HG03442 (cell line): ENCODE data around the gene HES2.
"Not testable (repeated sequence)": the region's sequence is repeated elsewhere in the genome, so short reads cannot be mapped to it uniquely, and the experiment has no call there.

ENCODE experiments used
- ATAC-seq: cut with Tn5 transposase; IDR thresholded peaks from one replicate; pipeline ENCODE4 v1.9.1; 2021; ENCODE audit warnings: mild to moderate bottlenecking, moderate library complexity; ENCODE audit not compliant: unreplicated experiment

HES2 gene

GRCh38 chr1:6419397-6419803 lies 319 bp downstream of the HES2 start:
- no peak for ATAC-seq

GRCh38 chr1:6418668-6419396 lies 887 bp downstream of the HES2 start:
- no peak for ATAC-seq

DNA sequence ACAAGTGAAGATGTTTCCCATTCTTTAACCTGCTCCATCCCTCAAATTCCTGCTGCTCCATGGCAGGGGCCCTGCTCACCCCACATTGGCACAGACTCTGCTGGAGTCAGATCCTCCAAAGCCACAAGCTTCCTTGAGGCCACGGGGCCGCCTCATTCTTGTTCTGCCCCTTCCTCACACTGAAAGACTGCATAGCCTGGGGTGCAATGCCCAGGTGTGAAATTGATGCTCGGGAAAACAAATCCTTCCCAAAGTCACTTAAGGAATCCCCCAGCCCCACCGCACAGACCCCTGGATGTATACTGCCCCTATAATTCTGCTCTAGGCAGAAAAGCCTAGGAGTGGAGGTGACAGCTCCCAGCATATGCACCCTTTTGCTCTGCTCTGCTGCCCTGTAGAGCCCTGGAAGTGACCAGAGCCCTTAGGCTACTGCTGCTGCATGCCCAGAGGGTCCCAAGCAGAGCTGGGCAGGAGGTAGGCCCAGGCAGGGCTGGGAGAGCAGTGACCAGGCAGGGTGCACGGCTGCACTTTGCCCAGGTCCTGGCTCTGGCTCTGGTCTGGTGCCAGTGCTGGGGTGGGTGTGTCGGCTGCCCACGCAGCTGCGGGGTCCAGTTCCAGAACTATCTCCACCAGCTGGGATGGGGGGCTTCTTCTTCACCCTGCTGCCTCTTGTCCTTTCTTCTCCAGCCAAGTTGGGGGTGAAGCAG lies 1.6 kb downstream of the HES2 start:
- no peak for ATAC-seq

DNA sequence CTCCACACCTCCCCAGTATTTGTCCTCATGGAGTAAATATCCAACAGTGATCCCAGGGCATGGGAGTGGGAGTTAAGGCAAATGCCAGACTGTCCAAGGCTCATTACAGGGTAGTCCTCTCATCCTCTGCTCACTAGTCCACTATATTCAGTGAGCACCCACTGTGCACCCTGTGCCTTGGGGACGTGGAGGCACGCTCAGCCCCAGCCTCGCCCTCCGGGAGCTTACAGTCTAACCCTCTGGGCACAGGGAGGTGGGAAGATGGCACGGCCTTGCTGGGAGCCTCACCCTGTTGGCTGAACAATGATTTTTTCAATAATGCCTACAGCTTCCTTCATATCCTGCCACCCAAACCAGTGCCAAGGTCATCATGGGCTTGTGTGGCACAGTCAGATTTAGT lies 2.8 kb downstream of the HES2 start:
- no peak for ATAC-seq

DNA sequence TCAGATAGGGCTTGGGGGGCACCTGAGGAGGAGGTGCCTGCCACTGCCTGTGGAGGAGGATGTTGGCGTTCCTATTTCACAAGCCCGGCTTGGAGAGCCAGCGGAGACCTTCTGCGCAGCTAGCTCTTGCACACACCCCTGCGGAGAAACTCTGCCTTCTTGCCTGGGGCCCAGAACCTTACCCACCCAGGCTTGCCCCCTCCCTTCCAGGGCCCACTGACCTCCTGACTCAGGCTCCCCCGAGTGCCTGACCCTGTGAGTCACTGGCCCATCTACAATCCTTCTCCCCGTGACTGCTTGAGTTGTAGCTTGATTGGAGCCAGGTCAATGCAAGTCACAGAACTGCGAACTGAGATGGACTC lies 3.4 kb downstream of the HES2 start:
- ATAC-seq = no peak

GRCh38 chr1:6414881-6415626 lies 4.7 kb downstream of the HES2 start:
- ATAC-seq = no peak

DNA sequence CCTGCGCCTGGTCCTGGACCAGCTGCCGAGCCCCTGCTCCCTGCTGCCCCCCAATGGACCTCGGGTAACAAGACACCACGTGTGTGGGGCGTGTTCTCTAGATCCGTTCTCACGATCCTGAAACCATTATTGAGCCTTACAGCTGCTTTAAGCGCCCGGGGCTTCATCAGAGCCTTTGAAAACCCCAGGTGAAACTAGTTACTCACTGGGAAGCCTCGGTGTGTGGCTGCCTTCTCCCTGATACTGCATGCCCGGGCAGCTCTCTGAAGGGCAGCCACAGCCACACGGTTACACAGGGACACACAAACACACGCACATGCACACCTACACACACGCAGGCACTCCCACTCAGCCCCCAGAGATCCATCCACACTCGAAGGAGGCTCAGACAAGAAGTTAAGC lies 5.3 kb downstream of the HES2 start:
- peak; percentile 72 for ATAC-seq

DNA sequence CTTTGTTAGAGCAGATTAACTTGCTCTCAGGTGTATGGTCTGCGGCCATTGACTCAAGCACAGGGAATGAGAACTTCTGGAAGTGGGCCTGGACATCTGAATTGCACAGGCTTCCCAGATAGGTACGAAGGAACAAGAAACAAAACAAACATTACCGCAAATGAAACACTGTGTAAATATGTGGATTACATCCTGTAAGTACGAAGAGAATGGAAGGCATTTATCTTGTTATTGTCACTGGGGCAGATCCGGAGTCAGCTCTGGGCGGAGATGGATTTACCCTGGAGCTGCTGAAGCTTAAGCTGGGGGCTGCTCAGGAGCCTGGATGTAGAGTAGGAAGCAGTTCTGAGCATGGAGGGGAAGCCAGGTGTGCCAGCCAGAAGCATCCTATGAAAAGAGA lies 6.8 kb downstream of the HES2 start:
- no peak for ATAC-seq

- no peak for ATAC-seq
These were observed 9.3 kb downstream of the HES2 start for GRCh38 chr1:6410248-6410893.

DNA sequence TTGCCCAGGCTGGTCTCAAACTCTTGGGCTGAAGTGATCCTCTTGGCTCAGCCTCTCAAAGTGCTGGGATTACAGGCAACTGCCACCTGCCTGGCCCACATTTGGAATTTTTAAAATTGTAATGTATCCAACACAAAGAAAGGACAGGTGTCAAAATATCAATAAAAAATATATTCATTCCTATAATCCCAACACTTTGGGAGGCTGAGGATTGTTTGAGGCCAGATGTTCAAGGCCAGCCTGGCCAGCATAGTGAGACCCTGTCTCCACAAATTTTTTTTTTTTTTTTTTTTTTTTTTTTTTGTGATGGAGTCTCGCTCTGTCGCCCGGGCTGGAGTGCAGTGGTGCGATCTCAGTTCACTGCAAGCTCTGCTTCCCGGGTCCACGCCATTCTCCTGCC lies 10.0 kb downstream of the HES2 start:
- ATAC-seq = no peak

GRCh38 chr1:6409053-6409452 lies 10.7 kb downstream of the HES2 start:
- no peak for ATAC-seq

- ATAC-seq = no peak
These were observed 11.7 kb downstream of the HES2 start for GRCh38 chr1:6408023-6408422.

GRCh38 chr1:6401673-6402072 lies 18.0 kb downstream of the HES2 start:
- no peak for ATAC-seq

DNA sequence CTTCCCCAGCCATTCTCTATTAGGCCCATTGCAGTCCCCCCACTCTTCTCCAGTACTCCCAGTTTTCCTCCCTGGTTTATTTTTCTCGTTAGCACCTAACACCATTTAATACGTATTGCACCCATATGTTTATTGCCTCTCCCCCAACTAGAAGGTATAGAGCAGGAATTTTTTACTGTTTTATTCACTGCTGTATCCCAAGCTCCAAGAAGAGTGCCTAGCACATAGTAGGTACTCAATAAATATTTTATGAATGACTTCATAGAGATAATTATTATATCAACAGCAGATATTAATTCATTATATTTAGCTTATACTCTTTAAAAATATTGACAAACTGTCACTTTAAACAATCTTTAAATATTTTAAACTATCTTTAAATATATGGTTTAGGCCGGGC lies 20.4 kb downstream of the HES2 start:
- ATAC-seq = no peak

DNA sequence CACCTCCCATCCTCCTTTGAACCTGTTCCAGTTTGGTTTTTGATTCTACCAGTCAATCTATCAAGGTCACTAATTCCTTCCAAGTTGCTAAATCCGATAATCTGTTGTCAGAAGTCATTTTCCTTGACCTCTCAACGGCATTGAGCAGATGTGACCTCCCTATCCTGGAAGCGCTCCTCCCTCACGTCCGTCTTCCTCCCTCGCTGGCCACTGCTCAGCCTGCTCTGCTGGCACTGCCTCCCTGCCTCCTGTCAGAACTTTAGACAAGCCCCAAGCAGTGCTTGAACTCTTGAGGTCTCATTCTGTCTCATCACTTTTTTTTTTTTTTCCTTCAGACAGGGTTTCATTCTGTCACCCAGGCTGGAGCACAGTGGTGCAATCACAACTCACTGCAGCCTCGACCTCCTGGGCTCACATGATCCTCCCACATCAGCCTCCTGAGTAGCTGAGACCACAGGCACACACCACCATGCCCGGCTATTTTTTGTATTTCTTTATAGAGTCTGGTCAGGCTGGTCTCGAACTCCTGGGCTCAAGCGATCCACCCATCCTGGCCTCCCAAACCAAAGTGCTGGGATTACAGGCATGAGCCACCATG lies 21.8 kb downstream of the HES2 start:
- no peak for ATAC-seq

DNA sequence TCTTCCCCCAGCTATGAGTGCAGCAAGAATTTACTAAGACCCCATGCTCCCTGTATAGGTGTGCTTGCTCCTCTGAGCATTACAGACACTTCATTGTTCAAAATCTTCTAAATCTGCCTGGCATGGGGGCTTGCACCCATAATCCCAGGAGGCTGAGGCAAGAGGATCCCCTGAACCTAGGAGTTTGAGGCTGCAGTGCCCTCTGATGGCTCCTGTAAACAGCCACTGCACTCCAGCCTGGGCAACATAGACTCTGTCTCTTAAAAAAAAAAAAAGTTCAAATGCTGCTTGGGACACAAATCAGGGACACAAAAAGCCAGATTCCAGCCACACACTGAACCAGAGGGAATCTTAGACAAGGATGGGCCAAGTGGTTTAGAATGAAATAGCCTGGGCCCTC lies 22.7 kb downstream of the HES2 start:
- ATAC-seq = no peak

DNA sequence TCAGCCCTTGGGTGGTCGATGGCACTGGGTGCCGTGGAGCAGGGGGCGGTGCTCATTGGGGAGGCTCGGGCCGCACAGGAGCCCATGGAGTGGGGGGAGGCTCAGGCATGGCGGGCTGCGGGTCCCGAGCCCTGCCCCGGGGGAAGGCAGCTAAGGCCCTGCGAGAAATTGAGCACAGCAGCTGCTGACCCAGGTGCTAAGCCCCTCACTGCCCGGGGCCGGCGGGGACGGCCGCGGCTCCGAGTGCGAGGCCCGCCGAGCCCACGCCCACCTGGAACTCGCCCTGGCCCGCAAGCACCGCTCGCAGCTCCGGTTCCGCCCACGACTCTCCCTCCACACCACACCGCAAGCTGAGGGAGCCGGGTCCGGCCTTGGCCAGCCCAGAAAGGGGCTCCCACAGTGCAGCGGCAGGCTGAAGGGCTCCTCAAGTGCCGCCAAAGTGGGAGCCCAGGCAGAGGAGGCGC lies 23.9 kb downstream of the HES2 start:
- ATAC-seq = not testable (repeated sequence)

DNA sequence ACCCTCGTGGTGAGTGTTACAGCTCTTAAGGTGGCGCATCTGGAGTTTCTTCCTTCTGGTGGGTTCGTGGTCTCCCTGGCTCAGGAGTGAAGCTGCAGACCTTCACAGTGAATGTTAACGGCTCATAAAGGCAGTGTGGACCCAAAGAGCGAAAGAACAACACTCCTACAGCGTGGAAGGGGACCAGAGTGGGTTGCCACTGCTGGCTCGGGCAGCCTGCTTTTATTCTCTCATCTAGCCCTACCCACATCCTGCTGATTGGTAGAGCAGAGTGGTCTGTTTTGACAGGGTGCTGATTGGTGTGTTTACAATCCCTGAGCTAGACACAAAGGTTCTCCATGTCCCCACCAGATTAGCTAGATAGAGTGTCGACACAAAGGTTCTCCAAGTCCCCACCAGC lies 24.6 kb downstream of the HES2 start:
- not testable (repeated sequence) for ATAC-seq

DNA sequence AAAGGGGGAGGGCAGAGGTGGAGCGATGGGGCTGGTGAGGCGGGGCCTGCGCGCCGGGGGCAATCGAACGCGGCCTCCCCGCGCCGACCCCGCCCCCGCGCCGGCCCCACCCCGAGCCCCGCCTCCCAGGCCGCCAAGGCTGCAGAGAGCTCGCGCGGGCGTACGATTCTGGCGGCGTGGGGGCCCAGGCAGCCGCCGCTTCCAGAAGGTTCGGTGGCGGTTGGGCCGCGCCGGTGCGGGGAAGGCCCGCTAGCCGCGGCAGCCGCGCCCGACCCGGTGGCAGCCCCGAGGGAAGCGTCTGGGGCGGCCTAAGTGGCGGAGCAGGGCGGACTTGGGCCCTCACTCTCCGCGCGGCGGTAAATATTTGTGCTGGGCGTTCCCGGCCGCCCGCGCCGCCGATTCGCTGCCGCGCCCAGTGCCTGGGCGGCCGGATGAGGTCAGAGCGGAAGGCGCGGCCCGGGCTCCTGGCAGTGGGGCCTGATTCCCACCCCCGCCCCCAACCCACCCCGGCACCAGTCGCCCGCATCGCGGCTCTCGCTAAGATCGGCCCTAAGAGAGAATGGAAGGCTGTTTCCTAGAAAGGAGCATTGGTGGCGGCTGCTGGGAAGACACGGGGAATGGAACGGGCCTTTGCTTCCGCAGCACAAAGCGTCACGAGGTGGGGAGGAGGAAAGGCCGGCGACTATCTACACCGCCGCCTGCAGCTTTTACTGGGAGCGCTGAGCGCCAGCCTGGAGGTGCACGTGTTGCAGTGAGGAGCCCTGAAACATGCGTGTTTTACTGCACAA lies 26.1 kb downstream of the HES2 start, which contains the start of gene ACOT7:
TSS of gene ACOT7 (minus strand) at position 368 of the 788 bp plus-strand sequence. CDS start 368 bp downstream, outside the sequence.
- peak; percentile 73 for ATAC-seq

DNA sequence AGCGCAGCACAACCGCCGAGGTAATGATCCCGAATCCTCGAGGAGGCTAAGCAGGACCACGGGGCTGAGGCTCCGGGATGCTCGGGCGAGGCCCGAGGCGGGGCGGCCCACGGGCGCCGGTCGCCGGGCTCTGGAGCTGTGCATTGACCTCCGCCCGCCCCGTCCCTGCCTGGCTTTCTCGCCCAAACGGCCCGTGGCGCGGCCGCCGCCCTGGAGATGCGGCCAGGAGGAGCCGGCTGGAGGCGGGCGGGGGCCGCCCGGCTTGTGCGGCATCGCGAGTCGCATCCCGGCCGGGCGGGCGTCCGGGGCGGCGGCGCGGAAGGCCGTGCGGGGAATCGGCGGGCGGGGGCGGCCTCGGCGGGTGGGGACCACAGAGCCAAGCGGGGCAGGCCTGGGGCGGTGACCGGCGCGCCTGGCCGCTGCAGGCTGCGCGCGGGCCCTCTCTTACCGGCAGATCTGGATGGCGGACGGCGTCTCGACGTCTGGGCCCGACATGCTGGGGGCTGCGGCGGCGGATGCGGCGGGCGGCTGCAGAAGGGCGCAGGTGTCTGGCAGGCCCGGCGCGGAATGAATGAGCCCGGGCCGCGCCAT lies 26.8 kb downstream of the HES2 start:
- ATAC-seq = peak; percentile 16
